NB4 (cell line): Measurements from ENCODE around the gene TRABD2B.

Experiments used
- POLR2A ChIP-seq: IDR thresholded peaks from 2 replicates; pipeline ENCODE4 v1.6.1; 2011; ENCODE audit warnings: mild to moderate bottlenecking; ENCODE audit not compliant: insufficient read length; ENCODE audit errors: extremely low read depth
- TF ChIP-seq, protein P1 (sequence below): IDR thresholded peaks from one replicate; pipeline ENCODE4 v1.5.1; 2012; ENCODE audit warnings: low read depth, low read length

- TF ChIP-seq, protein P1, sequence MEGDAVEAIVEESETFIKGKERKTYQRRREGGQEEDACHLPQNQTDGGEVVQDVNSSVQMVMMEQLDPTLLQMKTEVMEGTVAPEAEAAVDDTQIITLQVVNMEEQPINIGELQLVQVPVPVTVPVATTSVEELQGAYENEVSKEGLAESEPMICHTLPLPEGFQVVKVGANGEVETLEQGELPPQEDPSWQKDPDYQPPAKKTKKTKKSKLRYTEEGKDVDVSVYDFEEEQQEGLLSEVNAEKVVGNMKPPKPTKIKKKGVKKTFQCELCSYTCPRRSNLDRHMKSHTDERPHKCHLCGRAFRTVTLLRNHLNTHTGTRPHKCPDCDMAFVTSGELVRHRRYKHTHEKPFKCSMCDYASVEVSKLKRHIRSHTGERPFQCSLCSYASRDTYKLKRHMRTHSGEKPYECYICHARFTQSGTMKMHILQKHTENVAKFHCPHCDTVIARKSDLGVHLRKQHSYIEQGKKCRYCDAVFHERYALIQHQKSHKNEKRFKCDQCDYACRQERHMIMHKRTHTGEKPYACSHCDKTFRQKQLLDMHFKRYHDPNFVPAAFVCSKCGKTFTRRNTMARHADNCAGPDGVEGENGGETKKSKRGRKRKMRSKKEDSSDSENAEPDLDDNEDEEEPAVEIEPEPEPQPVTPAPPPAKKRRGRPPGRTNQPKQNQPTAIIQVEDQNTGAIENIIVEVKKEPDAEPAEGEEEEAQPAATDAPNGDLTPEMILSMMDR, result no peak
- TF ChIP-seq POLR2A, result no peak
Observed at GRCh38 chr1:47987601-47988000, 9.6 kb downstream of the TRABD2B start.
